NCI-H1694 (cell line): ENCODE measurements around the gene CIAO1.
A peak's percentile ranks its signal among the peaks of the same experiment; 100 is the strongest.
"Not testable (repeated sequence)": the region's sequence is repeated elsewhere in the genome, so short reads cannot be mapped to it uniquely, and the experiment has no call there.

ENCODE experiments used
- DNase-seq: peaks from one replicate; lab custom pipeline; 2025; lab: John Stamatoyannopoulos, UW

Gene CIAO1

GRCh38 chr2:96276787-96277499, 10.9 kb downstream of the CIAO1 start:
- no peak for DNase-seq

DNA sequence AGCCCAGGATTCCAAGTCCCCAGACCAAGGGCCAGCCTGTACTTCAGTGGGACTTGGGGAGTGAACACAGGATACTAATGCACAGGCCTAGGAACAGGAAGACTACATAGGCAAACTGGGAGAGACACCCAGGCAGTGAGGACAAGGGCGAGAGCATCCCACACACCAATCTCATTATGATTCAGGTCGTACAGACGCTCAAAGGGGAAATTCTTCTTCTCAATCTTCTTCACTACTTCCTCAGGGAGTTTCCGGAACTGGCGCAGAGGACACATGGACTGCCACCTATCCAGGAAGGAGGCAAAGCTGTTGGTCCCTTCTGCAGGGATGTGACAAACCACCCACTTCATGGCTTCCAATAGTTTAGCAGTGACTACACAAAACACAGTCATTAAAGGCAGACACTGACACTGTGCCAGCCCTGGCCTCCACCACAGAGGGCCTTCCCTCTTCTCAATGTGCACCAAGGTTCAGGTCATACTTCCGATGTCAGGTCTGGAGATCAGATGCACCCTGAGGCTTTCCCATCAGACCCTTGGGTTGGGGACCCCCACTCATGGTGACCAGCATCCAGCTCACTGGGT, 21.3 kb downstream of the CIAO1 start:
- DNase-seq: no peak

DNA sequence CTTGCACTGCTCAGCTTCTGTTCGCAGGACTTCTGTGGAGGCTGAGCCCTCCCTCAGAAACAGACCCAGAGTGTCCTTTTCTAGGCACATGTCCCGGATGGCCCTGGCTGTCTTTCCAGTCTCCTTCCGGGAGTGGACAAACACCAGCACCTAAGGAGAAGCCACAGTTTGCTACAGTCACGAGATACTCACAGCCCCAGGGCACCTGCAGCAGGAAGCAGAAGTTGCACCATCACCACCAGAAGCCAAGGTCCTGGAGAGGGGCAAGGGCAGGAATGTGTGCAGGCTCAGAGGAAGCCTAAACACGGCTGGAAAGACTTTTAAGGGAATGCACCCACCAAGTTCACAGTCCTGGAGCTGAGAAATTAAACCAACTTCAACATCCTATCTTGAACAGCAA, 25.7 kb downstream of the CIAO1 start:
- DNase-seq: no peak

DNA sequence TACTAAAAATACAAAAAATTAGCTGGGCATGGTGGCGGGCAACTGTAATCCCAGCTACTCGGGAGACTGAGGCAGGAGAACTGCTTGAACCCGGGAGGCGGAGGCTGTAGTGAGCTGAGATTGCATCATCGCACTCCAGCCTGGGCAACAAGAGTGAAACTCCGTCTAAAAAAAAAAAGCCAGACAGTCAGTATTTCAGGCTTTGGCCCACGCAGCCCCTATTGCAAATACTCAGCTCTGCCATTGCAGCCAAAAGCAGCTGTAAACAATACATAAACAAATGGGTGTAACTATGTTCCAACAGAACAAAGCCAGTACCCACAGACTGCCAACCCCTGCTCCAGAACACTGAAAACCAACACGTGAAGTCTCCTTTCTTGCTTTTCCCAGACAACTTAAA, 28.2 kb downstream of the CIAO1 start:
- DNase-seq: not testable (repeated sequence)

DNA sequence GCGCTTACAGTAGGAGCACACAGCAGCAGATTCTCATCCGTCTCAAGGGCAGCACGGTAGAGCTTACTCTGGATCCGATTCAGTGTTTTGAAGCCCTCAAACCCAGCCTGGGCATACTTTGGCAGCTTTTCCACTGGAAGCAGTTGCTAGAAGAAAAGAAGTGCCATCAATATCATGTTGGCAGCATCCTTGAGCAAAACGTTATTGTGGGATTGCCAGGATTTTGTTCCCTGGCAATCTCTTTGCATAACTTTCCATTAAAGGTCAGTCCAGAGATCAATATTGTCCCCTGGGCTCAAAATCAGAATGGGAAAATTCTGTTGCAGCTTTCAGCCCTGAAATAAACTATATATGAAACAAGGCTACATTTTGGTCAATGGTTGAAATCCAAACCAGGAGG, 30.9 kb downstream of the CIAO1 start:
- no peak for DNase-seq

- no peak for DNase-seq
Observed at GRCh38 chr2:96301865-96302264, 35.8 kb downstream of the CIAO1 start.

DNA sequence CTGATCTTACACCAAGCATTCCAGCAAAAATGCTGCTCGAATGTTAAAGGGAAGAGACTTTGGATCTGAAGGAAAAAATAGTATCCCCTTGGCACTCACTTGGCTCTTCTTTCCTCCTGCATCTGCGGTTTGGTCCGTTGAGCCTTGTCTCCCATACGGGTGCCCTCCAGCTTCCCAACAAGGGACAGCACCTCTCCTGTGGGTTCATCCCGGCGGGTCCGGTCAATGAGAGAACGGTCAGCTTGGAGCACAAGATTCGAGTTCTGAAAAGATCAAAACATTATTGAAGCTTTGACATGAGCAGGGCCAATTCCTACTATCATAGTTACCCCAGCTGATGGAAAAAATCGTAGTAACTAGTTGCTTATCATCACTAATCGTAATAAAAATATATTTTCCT, 38.6 kb downstream of the CIAO1 start:
- no peak for DNase-seq

GRCh38 chr2:96305091-96305978, 39.3 kb downstream of the CIAO1 start, which contains the start of gene SNRNP200:
Gene SNRNP200, minus strand, starts transcription at chr2:96305546. Its CDS starts 109 bp downstream, at chr2:96305437.
- DNase-seq: peak; percentile 84

DNA sequence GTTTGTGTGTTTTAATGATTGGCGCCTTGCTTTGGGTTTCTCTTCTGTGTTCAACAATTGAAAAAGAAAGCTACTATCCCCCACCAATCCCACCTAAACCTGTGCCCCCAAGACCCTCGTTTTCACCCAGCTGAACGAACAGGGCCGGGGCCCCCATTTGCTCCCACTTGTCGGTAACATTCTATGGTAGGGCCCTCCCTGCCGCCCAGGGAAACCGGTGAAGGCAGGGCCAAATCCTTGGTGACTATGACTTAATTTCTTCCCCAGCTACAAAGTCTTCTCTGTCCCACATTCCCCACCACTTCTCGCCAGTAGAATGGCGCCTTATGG, 39.9 kb downstream of the CIAO1 start:
- DNase-seq: no peak

- DNase-seq: no peak
Observed at GRCh38 chr2:96306370-96306769, 40.3 kb downstream of the CIAO1 start.

DNA sequence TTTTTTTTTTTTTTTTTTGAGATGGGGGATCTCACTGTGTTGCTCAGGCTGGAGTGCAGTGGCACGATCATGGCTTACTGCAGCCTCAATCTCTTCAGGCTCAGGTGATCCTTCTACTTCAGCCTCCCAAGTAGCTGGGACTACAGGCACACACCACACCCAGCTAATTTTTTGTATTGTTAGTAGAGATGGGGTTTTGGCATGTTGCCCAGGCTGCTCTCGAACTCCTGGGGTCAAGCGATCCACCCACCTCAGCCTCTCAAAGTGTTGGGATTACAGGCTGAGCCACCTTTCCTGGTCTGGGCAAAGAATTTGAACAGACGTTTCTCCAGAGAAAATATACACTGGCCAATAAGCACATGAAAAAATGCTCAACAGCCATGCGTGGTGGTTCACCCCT, 42.2 kb downstream of the CIAO1 start:
- DNase-seq: no peak

- no peak for DNase-seq
Observed at GRCh38 chr2:96315005-96315399, 49.0 kb downstream of the CIAO1 start.

GRCh38 chr2:96315400-96316071, 49.5 kb downstream of the CIAO1 start:
- no peak for DNase-seq

DNA sequence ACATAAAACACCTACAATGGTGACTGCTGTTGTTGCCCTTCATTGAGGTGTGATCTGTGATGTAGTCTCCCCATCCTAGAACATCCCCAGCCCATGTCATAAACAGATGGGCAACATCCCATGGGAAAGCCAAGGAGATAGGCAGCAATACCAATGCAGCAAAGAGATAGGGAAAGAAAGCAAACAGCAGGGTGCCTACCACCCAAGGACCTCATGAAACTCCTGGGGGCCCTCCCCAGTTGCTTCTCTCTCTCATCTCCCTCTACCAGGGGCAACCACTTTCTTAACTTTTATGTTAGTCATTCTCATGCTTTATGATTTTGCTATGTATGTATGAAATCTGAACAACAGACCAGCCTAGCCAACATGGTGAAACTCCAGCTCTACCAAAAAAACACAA, 51.0 kb downstream of the CIAO1 start:
- DNase-seq: no peak

GRCh38 chr2:96317584-96317997, 51.6 kb downstream of the CIAO1 start:
- DNase-seq: no peak

- no peak for DNase-seq
Observed at GRCh38 chr2:96318723-96319122, 52.7 kb downstream of the CIAO1 start.

- no peak for DNase-seq
Observed at GRCh38 chr2:96319396-96319795, 53.4 kb downstream of the CIAO1 start.

GRCh38 chr2:96320326-96320725, 54.3 kb downstream of the CIAO1 start:
- no peak for DNase-seq

- DNase-seq: no peak
Observed at GRCh38 chr2:96320728-96321622, 55.0 kb downstream of the CIAO1 start.
